Panc1 (cell line): ENCODE results near the gene CNGB1.

ENCODE experiments used
- CTCF ChIP-seq: fragments of 450-650 bp; IDR thresholded peaks from 2 replicates; pipeline ENCODE4 v1.5.1; 2017; ENCODE audit warnings: mild to moderate bottlenecking
- REST ChIP-seq, 2 experiments: IDR thresholded peaks; 2 replicates each; pipeline ENCODE4 v1.6.1; 2011 to 2012; ENCODE audit warnings: low read depth in 2 of 2, control low read depth in 1 of 2, low read length in 1 of 2, mild to moderate bottlenecking in 1 of 2, moderate library complexity in 1 of 2; ENCODE audit not compliant: insufficient read depth in 1 of 2
- SIN3A ChIP-seq: IDR thresholded peaks from 2 replicates; pipeline ENCODE4 v1.6.1; 2012; ENCODE audit warnings: low read depth, mild to moderate bottlenecking, low read length, moderate library complexity, borderline replicate concordance; ENCODE audit not compliant: insufficient read depth

DNA sequence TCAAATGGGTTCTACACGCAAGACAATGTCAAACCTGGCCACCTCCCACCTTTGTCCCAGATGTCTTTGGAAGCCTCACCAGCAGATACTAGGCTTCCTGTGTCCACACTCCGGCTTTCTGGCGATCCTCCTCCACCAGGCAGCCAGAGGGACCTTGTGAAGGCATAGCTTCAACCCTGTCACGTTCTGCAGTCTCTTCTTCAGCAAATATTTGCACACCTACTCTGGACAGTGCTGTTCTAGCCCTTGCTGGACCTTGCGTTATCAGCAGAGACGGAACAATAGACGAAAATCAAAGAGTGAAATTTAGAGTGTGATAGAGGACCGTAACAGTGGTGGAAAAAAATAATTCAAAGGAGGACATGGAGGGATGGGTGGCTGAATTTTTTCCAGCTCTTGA, 130.1 kb downstream of the CNGB1 start:
- no peak for TF ChIP-seq CTCF
- TF ChIP-seq SIN3A, result no peak
- no peak for TF ChIP-seq REST (IDR thresholded peaks at IDR 0.05; ENCODE audit: insufficient read depth in 1 of 2, low read depth in 2 of 2, low read length in 1 of 2)
